ENCODE results near the gene MFSD2B. TPM values are rescaled to one million over a fixed set of nuclear protein-coding genes. Genes with fewer than 3 reads are reported as not detected.

The MFSD2B gene, protein sequence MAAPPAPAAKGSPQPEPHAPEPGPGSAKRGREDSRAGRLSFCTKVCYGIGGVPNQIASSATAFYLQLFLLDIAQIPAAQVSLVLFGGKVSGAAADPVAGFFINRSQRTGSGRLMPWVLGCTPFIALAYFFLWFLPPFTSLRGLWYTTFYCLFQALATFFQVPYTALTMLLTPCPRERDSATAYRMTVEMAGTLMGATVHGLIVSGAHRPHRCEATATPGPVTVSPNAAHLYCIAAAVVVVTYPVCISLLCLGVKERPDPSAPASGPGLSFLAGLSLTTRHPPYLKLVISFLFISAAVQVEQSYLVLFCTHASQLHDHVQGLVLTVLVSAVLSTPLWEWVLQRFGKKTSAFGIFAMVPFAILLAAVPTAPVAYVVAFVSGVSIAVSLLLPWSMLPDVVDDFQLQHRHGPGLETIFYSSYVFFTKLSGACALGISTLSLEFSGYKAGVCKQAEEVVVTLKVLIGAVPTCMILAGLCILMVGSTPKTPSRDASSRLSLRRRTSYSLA
- total RNA-seq: under 1 TPM in 1 of 2 donors, not detected in 1; 0.30 TPM

DNA sequence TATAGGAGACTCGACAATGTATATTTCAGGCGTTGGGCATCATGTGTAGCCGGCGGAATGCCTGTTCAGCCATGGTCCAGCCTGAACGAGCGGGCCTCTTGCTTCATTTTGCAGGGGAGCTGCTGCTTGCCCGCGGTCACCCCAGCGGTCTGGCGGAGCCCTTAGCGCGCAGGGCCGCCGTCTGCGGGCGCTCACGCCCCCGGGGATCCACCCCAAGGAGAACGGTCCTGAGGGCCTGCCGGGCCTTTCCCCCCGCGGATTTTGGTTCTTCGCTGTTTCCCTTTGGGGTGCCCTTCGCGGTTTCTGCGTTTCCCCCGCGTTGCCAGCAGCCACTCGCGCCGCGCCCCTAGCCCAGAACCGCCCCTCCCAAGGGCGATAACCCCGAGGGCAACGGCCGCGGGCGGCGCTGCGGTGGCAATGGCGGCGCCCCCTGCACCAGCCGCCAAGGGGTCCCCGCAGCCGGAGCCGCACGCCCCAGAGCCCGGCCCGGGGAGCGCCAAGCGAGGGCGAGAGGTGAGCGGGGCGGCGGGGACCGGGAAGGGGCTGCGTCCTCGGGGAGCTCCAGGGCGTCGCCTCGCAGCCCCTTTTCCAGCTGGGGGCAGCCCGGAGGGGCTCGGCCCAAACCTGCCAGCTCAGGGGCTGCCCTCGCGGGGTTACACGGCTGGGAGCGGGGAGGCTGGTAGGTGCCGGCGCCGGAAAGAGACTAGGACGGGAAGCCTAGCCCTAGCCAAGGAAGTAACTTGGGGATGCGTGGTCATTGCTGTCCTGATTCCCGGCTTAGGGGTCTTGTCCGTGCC is at the start of gene MFSD2B:
TSS of gene MFSD2B (plus strand) at position 406 of the 797 bp plus-strand sequence. CDS start at position 418, 12 bp downstream.
- Histone ChIP-seq H3K4me3 (peak within 1 kb of the TSS; percentile 5 to 53), H3K9me3 (no peaks in the 10 kb centered on the region), H3K27me3 (peaks cover 5 to 6% of the 10 kb centered on the region in 2 donors), H3K4me1 (peaks cover 0 to 15% of the 10 kb centered on the region in 2 donors), H3K27ac (no peak within 1 kb of the TSS), H3K36me3 (no peaks in the 10 kb centered on the region)
- DNase-seq (ENCODE audit: low spot score): no peak
- TF ChIP-seq, protein P1, sequence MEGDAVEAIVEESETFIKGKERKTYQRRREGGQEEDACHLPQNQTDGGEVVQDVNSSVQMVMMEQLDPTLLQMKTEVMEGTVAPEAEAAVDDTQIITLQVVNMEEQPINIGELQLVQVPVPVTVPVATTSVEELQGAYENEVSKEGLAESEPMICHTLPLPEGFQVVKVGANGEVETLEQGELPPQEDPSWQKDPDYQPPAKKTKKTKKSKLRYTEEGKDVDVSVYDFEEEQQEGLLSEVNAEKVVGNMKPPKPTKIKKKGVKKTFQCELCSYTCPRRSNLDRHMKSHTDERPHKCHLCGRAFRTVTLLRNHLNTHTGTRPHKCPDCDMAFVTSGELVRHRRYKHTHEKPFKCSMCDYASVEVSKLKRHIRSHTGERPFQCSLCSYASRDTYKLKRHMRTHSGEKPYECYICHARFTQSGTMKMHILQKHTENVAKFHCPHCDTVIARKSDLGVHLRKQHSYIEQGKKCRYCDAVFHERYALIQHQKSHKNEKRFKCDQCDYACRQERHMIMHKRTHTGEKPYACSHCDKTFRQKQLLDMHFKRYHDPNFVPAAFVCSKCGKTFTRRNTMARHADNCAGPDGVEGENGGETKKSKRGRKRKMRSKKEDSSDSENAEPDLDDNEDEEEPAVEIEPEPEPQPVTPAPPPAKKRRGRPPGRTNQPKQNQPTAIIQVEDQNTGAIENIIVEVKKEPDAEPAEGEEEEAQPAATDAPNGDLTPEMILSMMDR (IDR thresholded peaks at IDR 0.05): no peak

DNA sequence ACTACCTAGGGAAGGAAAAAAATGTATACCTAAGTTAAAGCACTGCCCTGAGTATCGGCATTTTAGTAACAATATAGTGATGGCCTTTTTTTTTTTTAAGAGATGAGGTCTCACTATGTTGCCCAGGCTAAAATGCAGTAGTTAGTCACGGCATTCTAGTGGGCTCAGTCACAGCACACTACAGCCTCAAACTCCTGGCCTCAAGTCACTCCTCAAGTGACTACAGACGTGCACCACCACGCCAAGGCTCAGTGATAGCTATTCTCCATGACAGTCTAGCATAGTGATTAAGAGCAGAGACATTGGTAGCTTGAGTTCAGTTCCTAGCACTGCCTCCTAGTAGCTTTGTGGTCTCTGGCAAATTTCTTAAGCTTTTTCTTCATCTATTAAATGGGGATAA is 42.0 kb upstream of the MFSD2B start:
- DNase-seq (ENCODE audit: low spot score): no peak
- Histone ChIP-seq H3K9me3 (no peaks in the 10 kb centered on the region), H3K27me3 (no peaks in the 10 kb centered on the region), H3K27ac (no peak overlapping the region), H3K4me3 (no peak overlapping the region), H3K36me3 (peaks cover 12% of the 10 kb centered on the region), H3K4me1 (no peaks in the 10 kb centered on the region)
- TF ChIP-seq, protein P1 (IDR thresholded peaks at IDR 0.05): no peak

DNA sequence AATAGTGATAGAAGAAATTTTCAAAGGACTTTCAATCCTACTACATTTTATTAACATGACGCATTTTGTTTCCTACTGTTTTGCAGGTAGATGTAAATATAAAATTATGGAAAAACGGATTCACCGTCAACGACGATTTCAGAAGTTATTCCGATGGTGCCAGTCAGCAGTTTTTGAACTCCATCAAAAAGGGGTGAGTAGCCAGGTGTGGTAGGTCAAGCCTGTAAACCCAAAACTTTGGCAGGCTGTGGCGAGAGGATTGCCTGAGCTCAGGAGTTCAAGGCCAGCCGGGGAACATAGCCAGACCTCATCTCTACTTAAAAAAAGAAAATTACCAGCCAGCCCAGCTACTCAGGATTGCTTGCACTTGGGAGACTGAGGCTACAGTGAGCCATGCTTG is 33.0 kb upstream of the MFSD2B start:
- Histone ChIP-seq H3K27me3 (no peaks in the 10 kb centered on the region), H3K4me1 (no peaks in the 10 kb centered on the region), H3K27ac (no peak overlapping the region), H3K4me3 (no peak overlapping the region), H3K9me3 (no peaks in the 10 kb centered on the region), H3K36me3 (peaks cover 31% of the 10 kb centered on the region)
- TF ChIP-seq, protein P1 (IDR thresholded peaks at IDR 0.05): no peak
- no peak for DNase-seq (ENCODE audit: low spot score)

DNA sequence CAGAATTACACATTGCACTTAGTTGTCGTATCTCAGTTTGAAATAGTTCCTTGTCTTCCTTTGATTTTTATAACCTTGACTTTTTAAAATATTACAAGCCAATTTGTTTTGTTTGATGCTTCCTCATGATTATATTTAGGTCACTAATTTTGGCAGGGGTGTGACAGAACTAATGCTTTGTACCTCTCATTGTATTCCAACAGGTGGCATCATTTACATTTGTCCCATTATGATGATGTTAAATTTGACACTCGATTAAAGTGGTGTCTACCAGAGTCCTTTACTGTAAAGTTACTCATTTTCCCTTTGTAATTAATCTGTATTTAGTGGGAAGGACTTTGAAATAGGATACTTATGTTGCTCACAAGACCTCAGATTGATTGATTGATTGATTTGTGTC is 21.5 kb upstream of the MFSD2B start:
- TF ChIP-seq, protein P1 (IDR thresholded peaks at IDR 0.05): peak in 1 of 2 donors; percentile 35
- Histone ChIP-seq H3K4me1 (no peaks in the 10 kb centered on the region), H3K36me3 (peaks cover 28% of the 10 kb centered on the region), H3K27ac (no peak overlapping the region), H3K4me3 (no peak overlapping the region), H3K9me3 (no peaks in the 10 kb centered on the region), H3K27me3 (no peaks in the 10 kb centered on the region)
- no peak for DNase-seq (ENCODE audit: low spot score)

DNA sequence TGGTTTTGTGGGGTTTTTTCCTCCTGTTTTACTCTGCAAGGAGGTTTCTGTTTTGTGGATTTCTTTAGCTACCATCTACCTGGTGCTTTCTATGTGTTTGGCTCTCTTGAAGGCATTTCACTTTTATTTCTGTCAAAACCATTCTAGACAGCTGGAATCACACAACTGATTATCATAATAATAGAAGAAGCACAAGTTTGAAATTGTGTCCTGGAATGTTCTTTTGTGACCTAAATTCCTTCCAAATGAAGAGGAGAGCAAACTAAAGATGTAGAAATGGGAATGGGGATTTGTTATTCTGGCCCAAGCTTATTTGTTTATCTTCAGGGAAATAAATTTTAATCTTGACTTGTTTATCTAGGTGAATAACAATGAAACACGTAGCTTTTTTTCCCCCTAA is 17.0 kb upstream of the MFSD2B start:
- Histone ChIP-seq H3K4me1 (no peaks in the 10 kb centered on the region), H3K9me3 (no peaks in the 10 kb centered on the region), H3K27ac (no peak overlapping the region), H3K27me3 (no peaks in the 10 kb centered on the region), H3K4me3 (no peak overlapping the region), H3K36me3 (no peaks in the 10 kb centered on the region)
- no peak for DNase-seq (ENCODE audit: low spot score)
- TF ChIP-seq, protein P1 (IDR thresholded peaks at IDR 0.05): no peak
